Panc1 (cell line): Measurements from ENCODE around the gene IFI6. TPM values are rescaled to one million over a fixed set of nuclear protein-coding genes. Genes with fewer than 3 reads are reported as not detected.

Experiments used
- ATAC-seq: fragments of 200-7000 bp; cut with Tn5 transposase; 2 replicates; pipeline ENCODE4 v1.9.1; 2020; ENCODE audit warnings: mild to moderate bottlenecking, moderate library complexity
- BruUV-seq: library from RNA; stranded (reverse); fragments of 400-500 nt; replicated peaks from 2 replicates; lab custom pipeline; 2021; lab: Mats Ljungman, UMichigan
- CTCF ChIA-PET: fragments of 300-600 bp; sonication (Branson Sonifier 250); formaldehyde crosslinking; loops from one replicate; lab custom pipeline; 2022; ENCODE audit warnings: antibody characterized with exemption; lab: Charles Lee
- POLR2A ChIA-PET: fragments of 300-600 bp; sonication (Branson Sonifier 250); formaldehyde crosslinking; loops from one replicate; lab custom pipeline; 2022; ENCODE audit warnings: antibody characterized with exemption; lab: Charles Lee
- DNase-seq: peaks from one replicate; pipeline ENCODE4 v3.0.0-alpha.2; 2010; ENCODE audit warnings: low read depth, low spot score
- H3K27ac ChIP-seq: 2 replicates; pipeline ENCODE4 v1.5.1; 2011; ENCODE audit warnings: mild to moderate bottlenecking, low read length, inconsistent platforms
- H3K27me3 ChIP-seq: fragments of 200-500 bp; sonication (Bioruptor generic); 2 replicates; pipeline ENCODE4 v1.6.0; 2014; ENCODE audit warnings: low read length, inconsistent platforms; ENCODE audit not compliant: control insufficient read depth, insufficient read depth
- H3K36me3 ChIP-seq: fragments of 200-500 bp; sonication (Bioruptor generic); 2 replicates; pipeline ENCODE4 v1.5.1; 2014; ENCODE audit warnings: inconsistent platforms, mild to moderate bottlenecking, low read length, moderate library complexity; ENCODE audit not compliant: control insufficient read depth, insufficient read depth
- H3K4me1 ChIP-seq: 2 replicates; pipeline ENCODE4 v1.5.1; 2011; ENCODE audit warnings: inconsistent platforms, mild to moderate bottlenecking, low read length, moderate library complexity; ENCODE audit not compliant: control insufficient read depth, insufficient read depth
- H3K4me3 ChIP-seq, 2 experiments: 2 replicates each; pipeline ENCODE4 v1.5.1; 2011 to 2012; ENCODE audit warnings: low read depth in 2 of 2, low read length in 2 of 2, mild to moderate bottlenecking in 2 of 2, inconsistent platforms in 1 of 2, moderate library complexity in 1 of 2
- H3K9me3 ChIP-seq: fragments of 200-500 bp; sonication (Bioruptor generic); 2 replicates; pipeline ENCODE4 v1.5.1; 2014; ENCODE audit warnings: low read depth, mild to moderate bottlenecking, inconsistent platforms, low read length, moderate library complexity; ENCODE audit not compliant: control insufficient read depth, insufficient read depth
- POLR2AphosphoS5 ChIP-seq: IDR thresholded peaks from 2 replicates; pipeline ENCODE4 v1.6.1; 2012; ENCODE audit warnings: mild to moderate bottlenecking, low read depth, low read length, moderate library complexity
- SIN3A ChIP-seq: IDR thresholded peaks from 2 replicates; pipeline ENCODE4 v1.6.1; 2012; ENCODE audit warnings: low read depth, mild to moderate bottlenecking, low read length, moderate library complexity, borderline replicate concordance; ENCODE audit not compliant: insufficient read depth
- TCF7L2 ChIP-seq: IDR thresholded peaks from 2 replicates; pipeline ENCODE4 v1.6.1; 2011; ENCODE audit warnings: mild to moderate bottlenecking, low read depth, low read length, inconsistent platforms
- in situ Hi-C: cut with HindIII; loops from 2 replicates; pipeline ENCODE4 v1.10.0; 2016; ENCODE audit warnings: low sequenced_read_pairs, low pct_unique_long_range_greater_than_20kb
- intact Hi-C: fragments of 100-400 bp; cut with micrococcal nuclease; formaldehyde crosslinking; loops from one replicate; pipeline ENCODE4 v1.10.0; 2022; ENCODE audit not compliant: unreplicated experiment
- total RNA-seq: library from RNA; stranded (reverse); gene quantifications from one replicate; pipeline ENCODE4 v1.2.1, GENCODE V29; 2021; ENCODE audit not compliant: unreplicated experiment
- TF ChIP-seq, protein P1 (sequence below), 2 experiments: IDR thresholded peaks; 2 replicates each; pipeline ENCODE4 v1.6.1; 2011 to 2012; ENCODE audit warnings: low read depth in 2 of 2, control low read depth in 1 of 2, low read length in 1 of 2, mild to moderate bottlenecking in 1 of 2, moderate library complexity in 1 of 2; ENCODE audit not compliant: insufficient read depth in 1 of 2
- TF ChIP-seq, protein P2 (sequence below): fragments of 450-650 bp; IDR thresholded peaks from 2 replicates; pipeline ENCODE4 v1.5.1; 2017; ENCODE audit warnings: mild to moderate bottlenecking

IFI6 gene
- total RNA-seq, 1 experiment from 2014 or later = 39.1 TPM

DNA sequence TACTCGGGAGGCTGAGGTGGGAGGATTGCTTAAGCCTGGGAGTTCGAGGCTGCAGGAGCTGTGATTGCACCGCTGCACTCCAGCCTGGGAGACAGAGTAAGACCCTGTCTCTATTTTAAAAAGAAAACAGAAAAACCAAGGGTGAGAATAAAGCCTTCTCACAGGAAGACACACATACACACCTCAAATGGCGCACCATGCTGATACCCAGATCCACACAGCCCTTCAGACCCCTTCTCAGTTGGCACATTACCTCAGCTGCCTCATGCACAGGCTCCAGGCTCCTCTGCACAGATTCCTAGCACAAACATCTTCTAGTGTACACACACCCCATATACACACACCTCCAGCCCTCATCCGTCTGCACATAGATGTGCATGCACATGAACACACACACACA is 44.9 kb downstream of the IFI6 start:
- no TSS peak for BruUV-seq
- Histone ChIP-seq H3K4me3 (no peak overlapping the region), H3K4me1 (no peaks in the 10 kb centered on the region), H3K27me3 (no peaks in the 10 kb centered on the region), H3K27ac (no peak overlapping the region), H3K36me3 (no peaks in the 10 kb centered on the region), H3K9me3 (no peaks in the 10 kb centered on the region)
- ChIA-PET CTCF (no interaction called here), POLR2A (no interaction called here)
- no peak for DNase-seq
- no peak for ATAC-seq
- in situ Hi-C loops (no loop called here), intact Hi-C loops (no loop called here)
- TF ChIP-seq SIN3A (no peak), POLR2AphosphoS5 (no peak), TCF7L2 (no peak)
- TF ChIP-seq, protein P1, sequence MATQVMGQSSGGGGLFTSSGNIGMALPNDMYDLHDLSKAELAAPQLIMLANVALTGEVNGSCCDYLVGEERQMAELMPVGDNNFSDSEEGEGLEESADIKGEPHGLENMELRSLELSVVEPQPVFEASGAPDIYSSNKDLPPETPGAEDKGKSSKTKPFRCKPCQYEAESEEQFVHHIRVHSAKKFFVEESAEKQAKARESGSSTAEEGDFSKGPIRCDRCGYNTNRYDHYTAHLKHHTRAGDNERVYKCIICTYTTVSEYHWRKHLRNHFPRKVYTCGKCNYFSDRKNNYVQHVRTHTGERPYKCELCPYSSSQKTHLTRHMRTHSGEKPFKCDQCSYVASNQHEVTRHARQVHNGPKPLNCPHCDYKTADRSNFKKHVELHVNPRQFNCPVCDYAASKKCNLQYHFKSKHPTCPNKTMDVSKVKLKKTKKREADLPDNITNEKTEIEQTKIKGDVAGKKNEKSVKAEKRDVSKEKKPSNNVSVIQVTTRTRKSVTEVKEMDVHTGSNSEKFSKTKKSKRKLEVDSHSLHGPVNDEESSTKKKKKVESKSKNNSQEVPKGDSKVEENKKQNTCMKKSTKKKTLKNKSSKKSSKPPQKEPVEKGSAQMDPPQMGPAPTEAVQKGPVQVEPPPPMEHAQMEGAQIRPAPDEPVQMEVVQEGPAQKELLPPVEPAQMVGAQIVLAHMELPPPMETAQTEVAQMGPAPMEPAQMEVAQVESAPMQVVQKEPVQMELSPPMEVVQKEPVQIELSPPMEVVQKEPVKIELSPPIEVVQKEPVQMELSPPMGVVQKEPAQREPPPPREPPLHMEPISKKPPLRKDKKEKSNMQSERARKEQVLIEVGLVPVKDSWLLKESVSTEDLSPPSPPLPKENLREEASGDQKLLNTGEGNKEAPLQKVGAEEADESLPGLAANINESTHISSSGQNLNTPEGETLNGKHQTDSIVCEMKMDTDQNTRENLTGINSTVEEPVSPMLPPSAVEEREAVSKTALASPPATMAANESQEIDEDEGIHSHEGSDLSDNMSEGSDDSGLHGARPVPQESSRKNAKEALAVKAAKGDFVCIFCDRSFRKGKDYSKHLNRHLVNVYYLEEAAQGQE (IDR thresholded peaks at IDR 0.05; ENCODE audit: insufficient read depth in 1 of 2, low read depth in 2 of 2, low read length in 1 of 2) = no peak
- TF ChIP-seq, protein P2, sequence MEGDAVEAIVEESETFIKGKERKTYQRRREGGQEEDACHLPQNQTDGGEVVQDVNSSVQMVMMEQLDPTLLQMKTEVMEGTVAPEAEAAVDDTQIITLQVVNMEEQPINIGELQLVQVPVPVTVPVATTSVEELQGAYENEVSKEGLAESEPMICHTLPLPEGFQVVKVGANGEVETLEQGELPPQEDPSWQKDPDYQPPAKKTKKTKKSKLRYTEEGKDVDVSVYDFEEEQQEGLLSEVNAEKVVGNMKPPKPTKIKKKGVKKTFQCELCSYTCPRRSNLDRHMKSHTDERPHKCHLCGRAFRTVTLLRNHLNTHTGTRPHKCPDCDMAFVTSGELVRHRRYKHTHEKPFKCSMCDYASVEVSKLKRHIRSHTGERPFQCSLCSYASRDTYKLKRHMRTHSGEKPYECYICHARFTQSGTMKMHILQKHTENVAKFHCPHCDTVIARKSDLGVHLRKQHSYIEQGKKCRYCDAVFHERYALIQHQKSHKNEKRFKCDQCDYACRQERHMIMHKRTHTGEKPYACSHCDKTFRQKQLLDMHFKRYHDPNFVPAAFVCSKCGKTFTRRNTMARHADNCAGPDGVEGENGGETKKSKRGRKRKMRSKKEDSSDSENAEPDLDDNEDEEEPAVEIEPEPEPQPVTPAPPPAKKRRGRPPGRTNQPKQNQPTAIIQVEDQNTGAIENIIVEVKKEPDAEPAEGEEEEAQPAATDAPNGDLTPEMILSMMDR = no peak

DNA sequence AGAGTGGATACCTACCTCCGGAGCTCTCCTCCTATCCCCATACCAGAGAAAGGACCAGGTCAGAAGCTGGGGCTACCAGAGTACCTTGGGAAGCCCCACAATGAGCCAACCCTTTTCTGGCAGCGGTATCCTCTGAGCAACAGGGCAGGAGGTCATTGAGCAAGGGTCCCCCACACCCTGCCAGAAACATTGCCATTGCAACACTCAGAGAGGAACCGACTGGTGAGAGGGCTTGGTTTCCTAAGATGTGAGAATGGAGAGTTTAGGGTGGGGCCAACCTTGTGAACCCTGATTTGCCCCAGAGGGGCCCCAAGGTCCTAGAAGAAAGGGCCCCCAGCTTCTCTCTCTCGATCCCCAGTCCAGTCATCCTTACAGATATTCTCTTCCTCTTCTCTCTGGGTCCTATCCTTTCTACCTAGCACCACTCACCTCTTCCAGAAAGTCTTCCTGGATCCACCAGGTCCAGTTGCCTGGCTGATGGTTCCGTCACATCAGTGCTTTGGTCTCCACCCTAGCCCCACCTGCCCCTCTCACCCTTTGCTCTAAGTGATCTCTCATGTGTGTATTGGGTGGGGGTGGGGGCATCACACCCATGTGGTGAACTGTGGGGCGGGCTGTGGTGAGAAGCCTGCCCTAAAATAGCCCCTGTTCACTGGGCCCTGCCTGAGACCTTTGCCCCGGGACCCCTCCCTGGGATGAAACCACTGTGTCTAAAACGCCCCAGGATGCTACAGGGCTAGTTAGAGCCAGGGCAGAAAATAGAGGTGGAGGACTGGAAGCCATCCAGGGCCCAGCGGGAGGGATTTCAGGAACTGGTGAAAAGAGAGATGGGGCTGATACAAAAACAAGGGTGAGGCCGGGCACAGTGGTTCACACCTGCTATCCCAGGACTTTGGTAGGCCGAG is 45.7 kb downstream of the IFI6 start:
- CTCF ChIA-PET = no interaction called here
- intact Hi-C loops = no loop called here
- H3K27me3 ChIP-seq = no peaks in the 10 kb centered on the region
- no peaks in the 10 kb centered on the region for H3K4me1 ChIP-seq
- DNase-seq (no peak), ATAC-seq (no peak)
- H3K36me3 ChIP-seq = no peaks in the 10 kb centered on the region
- no TSS peak for BruUV-seq
- in situ Hi-C loops = no loop called here
- no peaks in the 10 kb centered on the region for H3K9me3 ChIP-seq
- POLR2A ChIA-PET = no interaction called here
- no peak for TF ChIP-seq SIN3A
- TF ChIP-seq, protein P1 (IDR thresholded peaks at IDR 0.05; ENCODE audit: insufficient read depth in 1 of 2, low read depth in 2 of 2, low read length in 1 of 2) = no peak
- no peak overlapping the region for H3K4me3 ChIP-seq
- no peak overlapping the region for H3K27ac ChIP-seq
